GM18873 (cell line): ENCODE data around the gene IL17RA.

Experiments
- ATAC-seq: cut with Tn5 transposase; IDR thresholded peaks from one replicate; pipeline ENCODE4 v1.9.1; 2021; ENCODE audit warnings: mild to moderate bottlenecking, moderate library complexity, moderate number of reproducible peaks; ENCODE audit not compliant: unreplicated experiment, low FRiP score

IL17RA gene, protein sequence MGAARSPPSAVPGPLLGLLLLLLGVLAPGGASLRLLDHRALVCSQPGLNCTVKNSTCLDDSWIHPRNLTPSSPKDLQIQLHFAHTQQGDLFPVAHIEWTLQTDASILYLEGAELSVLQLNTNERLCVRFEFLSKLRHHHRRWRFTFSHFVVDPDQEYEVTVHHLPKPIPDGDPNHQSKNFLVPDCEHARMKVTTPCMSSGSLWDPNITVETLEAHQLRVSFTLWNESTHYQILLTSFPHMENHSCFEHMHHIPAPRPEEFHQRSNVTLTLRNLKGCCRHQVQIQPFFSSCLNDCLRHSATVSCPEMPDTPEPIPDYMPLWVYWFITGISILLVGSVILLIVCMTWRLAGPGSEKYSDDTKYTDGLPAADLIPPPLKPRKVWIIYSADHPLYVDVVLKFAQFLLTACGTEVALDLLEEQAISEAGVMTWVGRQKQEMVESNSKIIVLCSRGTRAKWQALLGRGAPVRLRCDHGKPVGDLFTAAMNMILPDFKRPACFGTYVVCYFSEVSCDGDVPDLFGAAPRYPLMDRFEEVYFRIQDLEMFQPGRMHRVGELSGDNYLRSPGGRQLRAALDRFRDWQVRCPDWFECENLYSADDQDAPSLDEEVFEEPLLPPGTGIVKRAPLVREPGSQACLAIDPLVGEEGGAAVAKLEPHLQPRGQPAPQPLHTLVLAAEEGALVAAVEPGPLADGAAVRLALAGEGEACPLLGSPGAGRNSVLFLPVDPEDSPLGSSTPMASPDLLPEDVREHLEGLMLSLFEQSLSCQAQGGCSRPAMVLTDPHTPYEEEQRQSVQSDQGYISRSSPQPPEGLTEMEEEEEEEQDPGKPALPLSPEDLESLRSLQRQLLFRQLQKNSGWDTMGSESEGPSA

DNA sequence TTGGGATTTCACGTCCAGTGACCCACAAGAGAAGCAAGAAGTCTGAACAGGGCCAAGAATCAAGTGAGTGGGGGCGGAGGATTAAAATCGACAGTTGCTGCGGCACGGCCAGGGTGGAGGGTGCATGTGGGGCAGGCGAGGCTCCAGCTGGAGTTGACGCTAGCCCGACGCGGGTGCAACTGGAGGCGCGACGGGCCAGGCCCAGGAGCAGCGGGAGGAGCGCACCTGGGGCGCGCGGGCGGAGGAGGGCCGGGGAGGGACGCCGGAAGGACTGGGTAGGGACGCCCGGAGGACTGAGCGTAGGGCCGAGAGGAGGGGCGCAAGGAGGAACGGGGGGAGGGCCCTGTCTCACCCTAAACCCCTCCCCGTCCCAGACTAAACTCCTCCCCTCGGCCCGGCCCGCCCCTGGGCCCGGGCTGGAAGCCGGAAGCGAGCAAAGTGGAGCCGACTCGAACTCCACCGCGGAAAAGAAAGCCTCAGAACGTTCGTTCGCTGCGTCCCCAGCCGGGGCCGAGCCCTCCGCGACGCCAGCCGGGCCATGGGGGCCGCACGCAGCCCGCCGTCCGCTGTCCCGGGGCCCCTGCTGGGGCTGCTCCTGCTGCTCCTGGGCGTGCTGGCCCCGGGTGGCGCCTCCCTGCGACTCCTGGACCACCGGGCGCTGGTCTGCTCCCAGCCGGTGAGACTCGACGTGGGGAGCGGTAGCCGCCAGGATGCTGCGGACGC lies at the start of gene IL17RA:
TSS of gene IL17RA (plus strand) at position 447 of the 723 bp plus-strand sequence. CDS start at position 539, 92 bp downstream.
- peak; percentile 64 for ATAC-seq

DNA sequence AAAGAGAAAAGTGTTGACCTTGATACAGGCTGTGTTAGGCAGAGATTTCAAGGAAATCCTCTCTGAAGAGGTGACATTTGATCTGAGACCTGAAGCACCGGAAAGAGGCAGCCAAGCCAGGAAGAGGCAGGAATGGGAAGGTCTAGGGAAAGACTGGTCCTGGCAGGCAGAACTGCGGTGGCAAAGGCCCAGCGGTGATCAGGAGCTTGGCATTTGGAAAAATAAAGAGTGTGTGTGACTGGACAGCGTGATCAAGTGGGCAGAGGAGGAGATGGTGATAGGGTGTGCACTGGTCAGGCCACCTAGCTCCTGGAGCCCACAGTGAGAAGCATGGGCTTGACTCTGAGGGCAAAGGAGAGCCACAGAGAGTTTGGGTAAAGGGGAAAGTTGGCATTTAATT lies 49.6 kb upstream of the IL17RA start:
- ATAC-seq, result no peak

DNA sequence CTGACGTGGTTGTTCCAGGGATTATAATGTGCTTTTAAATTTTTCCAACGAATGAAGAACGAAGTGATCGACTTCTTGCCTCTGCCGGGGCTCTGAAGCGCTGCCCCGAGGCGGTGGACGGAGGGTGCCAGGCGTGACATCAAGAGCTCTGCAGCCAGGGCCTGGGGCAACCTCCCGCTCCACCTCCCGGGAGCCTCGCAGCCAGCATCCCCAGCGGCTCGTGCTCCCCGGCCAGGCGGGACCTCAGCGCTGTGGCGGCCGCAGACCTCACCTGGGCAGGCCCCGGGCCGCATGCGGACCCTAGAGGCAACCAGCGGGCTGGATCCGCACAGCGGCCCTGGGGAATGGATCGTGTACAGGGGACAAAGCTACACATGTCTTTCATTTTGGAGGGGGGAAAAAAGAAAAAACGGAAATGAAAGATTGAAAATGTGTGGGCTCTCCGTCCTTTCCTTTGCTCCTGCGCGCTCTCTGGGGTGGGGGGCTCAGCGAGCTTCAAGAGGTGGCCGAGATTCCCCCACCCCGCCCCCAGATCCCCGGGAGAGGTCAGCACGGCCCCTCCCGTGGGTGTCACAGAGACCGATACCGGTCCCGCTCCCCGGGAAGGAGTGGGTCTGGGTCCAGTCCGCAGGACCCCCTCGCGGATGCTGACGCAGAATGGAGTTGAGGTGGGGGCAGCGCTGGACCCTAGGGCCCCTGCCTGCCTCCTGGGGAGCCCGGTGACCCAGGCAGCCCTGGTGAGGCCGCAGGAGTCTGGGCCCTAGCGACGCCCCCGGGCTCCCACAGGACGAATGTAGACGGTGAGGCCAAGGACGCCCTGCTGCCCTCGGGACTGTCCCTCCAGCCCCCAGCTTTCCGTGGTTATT lies 48.6 kb upstream of the IL17RA start:
- ATAC-seq, result peak; percentile 12

DNA sequence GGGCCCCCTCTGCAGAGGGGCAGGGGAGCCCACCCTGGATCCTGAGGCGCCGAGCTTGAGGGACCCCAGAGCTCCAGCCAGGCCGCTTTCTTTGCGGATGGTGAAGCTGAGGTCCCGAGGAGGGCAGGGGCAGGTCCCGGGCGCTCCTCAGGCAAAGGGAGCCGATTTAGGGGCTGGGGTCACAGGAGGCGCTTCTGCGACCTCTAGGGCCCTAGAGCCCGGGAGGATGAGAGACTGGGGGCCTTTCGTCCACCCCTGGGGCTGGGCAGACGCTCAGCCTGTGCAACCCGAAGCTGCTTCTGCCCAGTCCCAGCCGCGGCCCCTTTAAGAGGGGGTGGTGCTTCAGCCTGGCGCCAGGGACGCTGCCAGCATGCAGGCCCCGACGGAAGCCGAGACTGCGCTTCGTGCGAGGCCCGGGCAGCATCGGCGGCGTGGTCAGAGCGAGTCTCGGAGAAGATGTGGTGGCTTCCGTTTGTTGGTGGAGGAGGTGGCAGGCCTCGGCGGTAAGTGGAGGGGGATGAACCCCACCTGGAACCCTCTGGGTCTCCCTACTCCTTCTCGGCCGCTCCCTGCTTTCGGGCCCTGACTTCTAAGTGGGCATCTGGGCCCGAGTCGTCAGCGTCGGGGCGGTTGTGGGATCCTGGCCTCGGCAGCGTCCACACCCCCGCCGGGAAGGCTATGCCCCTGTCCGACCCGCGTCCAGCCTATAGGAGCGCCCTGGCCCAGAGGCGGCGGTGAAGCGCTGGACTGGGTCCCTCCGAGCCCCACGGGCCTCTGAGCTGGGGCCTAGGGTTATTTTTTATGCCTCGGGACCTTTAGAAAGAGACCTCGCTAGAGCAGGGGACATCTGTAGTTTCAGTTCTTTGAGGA lies 47.7 kb upstream of the IL17RA start:
- peak; percentile 52 for ATAC-seq

DNA sequence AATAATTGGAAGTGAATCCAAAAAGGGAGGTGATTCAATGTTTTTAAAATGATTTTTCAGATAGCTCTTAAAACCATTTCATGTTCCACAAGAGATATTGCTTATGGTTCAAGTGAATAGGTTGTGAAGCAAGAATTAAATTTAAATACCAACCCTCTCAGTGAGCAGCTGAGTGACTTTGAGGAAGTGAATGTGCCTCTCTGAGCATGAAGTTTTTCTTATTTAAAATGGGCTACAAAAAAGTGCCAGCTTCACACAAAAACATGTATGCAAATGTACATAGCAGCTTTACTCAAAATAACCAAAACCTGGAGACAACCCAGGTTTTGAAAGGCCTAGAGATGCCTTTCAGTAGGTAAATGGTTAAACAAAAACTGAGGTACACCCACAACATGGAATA lies 41.3 kb upstream of the IL17RA start:
- no peak for ATAC-seq

DNA sequence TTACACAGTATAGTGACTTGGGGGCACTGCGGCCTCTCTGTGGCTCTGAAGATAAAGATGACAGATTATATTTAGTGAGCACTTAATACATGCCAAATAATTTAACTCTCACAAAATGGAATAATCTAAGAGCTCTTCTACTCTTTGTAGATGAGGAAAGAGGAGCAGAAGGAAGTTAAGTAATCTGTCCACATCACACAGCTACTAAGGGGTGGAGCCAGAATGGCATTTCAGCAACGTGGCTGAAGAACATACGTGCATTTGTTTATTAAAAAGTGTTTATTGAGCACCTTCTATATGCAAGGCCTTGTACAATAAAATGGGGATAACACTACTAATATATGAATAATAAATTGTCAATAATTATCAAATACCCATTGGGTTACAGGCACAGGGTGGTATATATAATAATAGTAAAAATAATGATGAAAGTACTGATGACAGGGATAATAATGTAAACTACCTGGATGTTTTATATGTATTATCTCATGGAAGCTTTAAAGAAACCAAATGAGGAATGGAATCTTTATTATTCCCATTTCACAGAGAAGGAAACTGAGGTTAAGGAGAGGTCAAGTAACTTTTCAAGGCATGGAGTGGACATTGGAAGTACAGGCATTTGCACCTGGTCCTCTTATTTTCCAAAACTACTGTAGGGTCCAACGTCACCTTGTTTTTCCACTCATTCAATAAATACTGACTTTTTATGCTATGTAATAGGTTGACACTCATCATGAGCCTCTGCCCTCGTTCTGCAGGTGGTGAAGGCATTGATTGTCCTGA lies 38.0 kb upstream of the IL17RA start:
- ATAC-seq, result no peak

DNA sequence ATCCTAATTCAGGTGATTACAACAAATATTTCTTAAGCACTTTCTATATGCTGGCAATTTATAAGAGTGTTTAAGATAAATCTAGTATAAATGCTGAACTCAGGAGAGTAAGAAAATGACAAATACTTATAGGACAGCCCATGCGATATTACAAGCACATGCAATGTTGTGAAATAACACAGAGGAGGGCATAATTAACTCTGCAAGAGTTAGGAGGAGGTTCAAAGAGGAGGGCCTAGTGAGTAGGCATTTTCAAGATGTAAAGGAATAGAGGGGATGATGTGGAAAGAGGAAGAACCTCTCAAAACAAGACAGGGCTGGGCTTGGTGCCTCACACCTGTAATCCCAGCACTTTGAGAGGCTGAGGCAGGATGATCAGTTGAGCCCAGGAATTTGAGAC lies 37.1 kb upstream of the IL17RA start:
- ATAC-seq, result no peak

DNA sequence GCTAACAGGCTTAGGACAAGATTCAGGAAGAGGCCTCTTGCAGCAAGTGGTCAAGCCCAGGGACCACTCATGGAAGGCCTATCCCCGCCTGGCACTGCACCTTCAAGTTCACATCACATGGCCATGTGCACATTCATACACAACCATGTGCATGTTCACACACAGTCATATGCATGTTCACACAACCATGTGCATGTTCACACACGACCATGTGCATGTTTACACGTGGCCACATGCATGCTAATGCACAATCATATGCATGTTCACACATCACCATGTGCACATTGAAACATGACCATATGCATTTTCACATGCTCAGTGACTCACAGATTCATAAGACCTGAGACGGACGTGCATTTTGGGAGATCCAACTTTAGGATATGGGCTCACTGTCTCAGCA lies 28.7 kb upstream of the IL17RA start:
- ATAC-seq, result no peak

DNA sequence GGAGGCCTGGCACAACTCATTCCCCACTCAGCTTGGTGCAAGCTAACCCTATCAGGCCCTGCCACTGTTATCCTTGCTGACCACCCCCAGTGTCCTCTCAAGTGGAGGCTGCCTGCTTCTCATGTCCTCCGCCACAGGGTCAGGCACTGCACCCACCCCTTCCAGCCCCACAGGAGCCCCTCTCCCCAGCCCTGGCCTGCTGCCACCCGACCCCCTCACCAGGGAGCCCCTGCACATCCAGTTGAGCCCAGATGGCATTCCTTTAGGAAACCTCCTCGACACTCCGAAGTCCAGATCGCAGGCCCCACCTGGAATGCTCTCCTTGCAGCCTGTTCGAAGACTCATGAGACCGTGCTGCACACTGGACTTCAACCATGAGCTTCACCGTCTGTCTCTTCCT lies 28.0 kb upstream of the IL17RA start:
- ATAC-seq, result no peak

DNA sequence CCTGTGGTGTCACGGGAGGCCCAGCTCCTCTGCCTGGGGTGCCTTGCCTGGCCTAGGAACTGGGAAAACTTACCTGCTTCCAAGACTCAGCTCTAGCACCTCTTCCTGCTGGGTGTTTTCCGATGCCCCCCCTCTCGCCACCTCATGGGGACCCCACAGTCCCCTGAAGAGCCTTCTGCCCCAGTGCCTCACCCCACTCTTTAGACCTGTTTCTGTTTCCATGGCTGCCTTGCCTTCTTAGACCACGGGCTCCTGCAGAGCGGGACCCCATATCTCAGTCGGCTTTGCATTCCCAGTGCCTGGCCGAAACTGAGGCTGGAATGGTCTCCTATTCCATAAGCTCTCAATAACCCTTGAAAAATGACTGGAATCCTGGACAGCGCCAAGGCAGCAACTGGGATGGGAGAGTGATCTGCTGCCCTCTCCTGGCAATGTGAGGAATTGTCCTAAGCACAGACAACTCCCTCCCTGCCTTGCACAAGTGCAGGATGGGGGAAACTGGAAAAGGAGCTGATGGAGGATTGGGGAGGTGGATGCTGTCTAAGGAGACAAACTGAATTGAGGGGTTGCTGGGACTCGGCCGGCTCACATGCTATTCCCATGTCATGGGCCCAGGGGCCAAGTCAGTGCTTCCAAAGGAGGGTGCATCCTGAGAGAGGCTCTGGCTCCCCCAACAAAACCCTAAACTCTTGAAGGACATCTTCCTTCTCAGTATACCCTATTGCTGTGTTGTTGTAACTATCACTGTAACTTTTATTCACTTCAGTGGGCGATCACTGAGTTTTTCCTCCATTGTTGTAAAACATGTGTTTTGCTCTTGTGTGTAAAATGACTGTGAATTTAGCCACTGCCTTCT lies 26.6 kb upstream of the IL17RA start:
- no peak for ATAC-seq

DNA sequence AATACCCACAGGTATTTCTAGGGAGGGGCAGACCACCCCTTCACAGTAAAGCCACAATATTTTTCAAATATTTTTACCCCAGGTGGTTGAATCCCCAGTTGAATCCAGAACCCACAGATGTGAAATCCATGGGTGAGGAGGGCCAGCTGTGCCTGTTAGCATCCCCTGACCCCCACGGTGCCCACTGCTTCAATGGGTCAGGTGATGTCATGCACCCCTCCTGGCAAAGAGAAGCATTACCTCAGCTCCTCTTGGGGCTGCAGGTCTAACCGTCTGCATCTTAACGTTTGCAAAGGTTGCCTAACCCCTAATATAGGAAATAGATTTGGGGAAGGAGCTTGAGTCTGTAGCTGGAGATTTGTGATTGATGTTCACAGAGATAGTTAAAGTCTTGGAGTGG lies 24.7 kb upstream of the IL17RA start:
- no peak for ATAC-seq

DNA sequence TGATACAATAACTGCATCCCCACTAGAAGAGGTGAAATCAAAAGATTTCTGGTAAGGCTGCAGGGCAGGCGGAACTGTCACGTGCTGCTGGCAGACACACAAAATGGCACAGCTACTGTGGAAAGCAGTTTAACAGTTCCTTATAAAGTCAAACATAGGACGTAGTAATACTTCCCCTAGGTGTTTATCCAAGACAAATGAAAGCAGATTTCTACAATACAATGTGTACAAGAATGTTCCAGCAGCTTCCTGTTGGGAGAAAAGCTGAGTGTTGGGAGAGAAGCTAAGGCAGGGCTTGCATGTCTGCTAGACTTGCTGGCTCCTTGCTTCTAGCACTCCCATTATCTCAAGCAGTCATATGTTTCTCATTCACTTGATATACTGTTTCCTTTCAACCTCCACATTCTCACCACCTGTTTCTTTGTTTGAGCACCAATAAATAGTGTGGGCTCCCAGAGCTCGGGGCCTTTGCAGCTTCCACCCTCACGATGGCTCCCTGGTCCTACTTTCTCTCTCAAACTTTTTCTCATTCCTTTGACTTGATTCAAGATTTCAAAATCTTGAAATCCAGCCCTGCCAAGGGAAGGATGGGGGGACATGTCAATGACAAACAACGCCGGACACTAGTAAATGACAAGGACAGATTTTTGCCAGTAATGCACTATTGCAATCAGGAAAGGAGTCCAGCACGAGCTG lies 21.2 kb upstream of the IL17RA start:
- ATAC-seq, result no peak

DNA sequence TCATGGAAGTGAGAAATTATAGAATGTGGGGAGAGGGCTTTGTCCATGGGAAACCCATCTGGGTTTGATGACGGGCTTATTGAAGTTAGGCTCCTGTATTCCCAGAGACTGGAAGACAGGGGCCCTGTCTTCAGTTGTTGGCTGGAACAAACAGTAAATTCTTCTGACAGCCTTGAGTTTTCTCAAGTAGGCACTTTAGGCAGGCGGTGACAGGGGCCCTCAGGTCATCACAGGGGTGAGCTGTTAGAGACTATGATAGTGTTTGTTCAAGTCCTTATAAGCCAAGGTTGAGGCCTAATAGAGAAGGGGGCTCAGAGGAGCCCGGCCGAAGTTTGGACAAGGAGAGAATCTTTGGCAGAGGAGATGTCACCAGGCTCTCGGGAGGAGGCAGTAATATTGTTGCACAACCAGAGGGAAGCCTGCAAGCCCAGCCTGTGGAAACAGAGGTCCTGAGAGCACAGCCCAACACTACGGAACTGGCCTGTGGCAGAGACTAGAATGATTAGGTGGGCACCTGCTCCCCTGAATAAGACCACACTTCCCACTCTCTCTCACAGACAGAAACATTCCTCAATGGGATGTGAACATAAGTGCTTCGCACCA lies 20.2 kb upstream of the IL17RA start:
- ATAC-seq, result no peak

DNA sequence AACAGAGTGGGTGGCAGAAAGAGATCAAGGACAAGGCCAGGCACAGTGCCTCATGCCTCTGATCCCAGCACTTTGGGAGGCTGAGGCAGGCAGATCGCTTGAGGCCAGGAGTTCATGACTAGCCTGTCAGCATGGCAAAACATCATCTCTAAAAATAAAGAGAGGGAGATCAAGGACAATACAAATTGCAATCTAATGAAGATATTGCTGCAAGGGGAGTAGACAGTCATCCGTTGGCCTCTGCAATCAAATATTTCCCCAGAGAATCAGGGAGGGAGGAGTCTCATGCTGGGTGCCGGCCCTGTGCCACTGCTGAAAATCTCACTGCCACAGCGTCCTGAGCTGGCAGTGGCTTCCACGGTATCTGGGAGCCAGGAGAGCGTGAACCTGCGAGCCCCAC lies 19.4 kb upstream of the IL17RA start:
- ATAC-seq, result no peak

DNA sequence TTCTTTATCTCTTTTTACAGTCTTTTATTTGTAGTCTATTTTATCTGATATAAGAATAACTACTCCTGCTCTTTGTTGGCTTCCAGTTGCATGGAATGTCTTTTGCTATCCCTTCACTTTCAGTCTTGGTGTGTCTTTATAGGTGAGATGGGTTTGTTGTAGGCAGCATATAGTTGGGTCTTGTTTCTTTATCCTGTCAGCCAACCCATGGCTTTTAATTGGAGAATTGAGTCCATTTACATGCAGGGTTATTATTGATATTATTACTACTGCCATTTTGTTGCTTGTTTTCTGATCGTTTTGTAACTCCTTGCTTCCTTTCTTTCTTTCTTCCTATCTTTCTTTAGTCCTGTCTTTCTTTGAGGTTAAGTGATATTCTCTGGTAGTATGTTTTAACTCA lies 11.9 kb upstream of the IL17RA start:
- no peak for ATAC-seq

DNA sequence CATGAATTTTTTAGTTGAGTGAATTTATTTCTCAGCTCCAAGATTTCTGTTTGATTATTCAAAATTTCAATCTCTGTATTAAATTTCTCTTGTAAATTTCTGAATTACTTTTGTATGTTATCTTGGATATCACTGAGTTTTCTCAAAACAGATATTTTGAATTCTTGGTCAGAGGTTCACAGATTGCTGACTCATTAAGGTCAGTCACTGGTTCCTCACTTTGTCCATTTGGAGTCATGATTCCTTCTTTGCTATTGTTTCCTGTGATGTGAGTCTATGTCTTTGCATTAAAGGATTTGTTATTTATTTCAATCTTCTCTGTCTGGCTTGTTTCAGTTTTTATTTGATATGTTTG lies 10.2 kb upstream of the IL17RA start:
- ATAC-seq, result no peak

DNA sequence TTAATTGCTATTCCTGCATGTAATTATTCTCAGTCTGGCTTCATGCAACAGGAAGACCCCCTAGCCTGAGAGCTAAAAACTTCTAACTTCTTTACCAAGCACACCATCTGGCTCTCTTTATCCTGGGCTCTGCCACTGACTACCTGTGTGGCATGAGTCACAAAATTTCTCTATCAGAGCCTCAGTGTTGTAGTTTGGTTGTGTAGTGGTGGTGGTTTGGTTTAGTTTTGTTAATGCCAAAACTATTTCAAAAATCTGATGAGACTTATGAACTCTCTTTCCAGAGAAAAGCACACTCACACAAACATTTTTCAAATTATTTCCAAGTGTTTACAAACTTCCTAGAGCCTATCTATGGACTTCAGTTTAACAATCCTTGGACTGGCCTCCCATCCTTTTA lies 7.5 kb upstream of the IL17RA start:
- ATAC-seq, result no peak
